Gastrocnemius medialis (tissue), 4 donors: ENCODE measurements around the gene FBXL13. TPM values are rescaled to one million over a fixed set of nuclear protein-coding genes. Genes with fewer than 3 reads are reported as not detected.

Experiments
- ATAC-seq, 2 donors: fragments of 150-250 bp; one replicate each; pipeline ENCODE4 v1.9.1; 2016
- DNase-seq, 2 donors: peaks; one replicate each; pipeline ENCODE4 v3.0.0-alpha.2; 2019
- H3K27ac ChIP-seq, 4 donors: fragments of 200-600 bp; sonication (generic); 1 replicate in 1 of 4; 2 replicates in 3 of 4; pipeline ENCODE4 v1.5.1; 2016 to 2018; ENCODE audit warnings: mild to moderate bottlenecking in 2 of 4, moderate library complexity in 1 of 4
- H3K27me3 ChIP-seq, 3 donors: fragments of 200-600 bp; sonication (generic) in 2 of 3; 1 replicate in 1 of 3; 2 replicates in 2 of 3; pipeline versions ENCODE4 v1.5.1 to v1.6.0; 2016 to 2019; ENCODE audit warnings: mild to moderate bottlenecking in 1 of 3, moderate library complexity in 1 of 3
- H3K36me3 ChIP-seq, 2 donors: fragments of 200-600 bp; sonication (generic) in 1 of 2; one replicate each; pipeline ENCODE4 v1.5.1; 2017 to 2018
- H3K4me1 ChIP-seq, 2 donors: fragments of 200-600 bp; sonication (generic) in 1 of 2; one replicate each; pipeline ENCODE4 v1.5.1; 2016 to 2017; ENCODE audit warnings: mild to moderate bottlenecking in 2 of 2
- H3K4me3 ChIP-seq, 4 donors: fragments of 200-600 bp; sonication (generic) in 3 of 4; 1 replicate in 1 of 4; 2 replicates in 3 of 4; pipeline ENCODE4 v1.5.1; 2016 to 2019; ENCODE audit warnings: mild to moderate bottlenecking in 2 of 4
- H3K9me3 ChIP-seq, 3 donors: fragments of 200-600 bp; sonication (generic) in 2 of 3; 1 replicate in 1 of 3; 2 replicates in 2 of 3; pipeline ENCODE4 v1.5.1; 2016 to 2019
- CTCF ChIP-seq, 5 experiments: fragments of 450-650 bp in 3 of 5; fragments of 200-600 bp in 2 of 5; sonication (generic) in 2 of 5; IDR thresholded peaks in 4 of 5; conservative IDR thresholded peaks in 1 of 5; 1 replicate in 4 of 5; 2 replicates in 1 of 5; pipeline ENCODE4 v1.5.1; 2016 to 2019; ENCODE audit warnings: antibody characterized with exemption in 5 of 5, mild to moderate bottlenecking in 3 of 5, moderate library complexity in 3 of 5
- POLR2A ChIP-seq, 2 donors: fragments of 450-650 bp; IDR thresholded peaks; one replicate each; pipeline ENCODE4 v1.6.1; 2017; ENCODE audit warnings: antibody characterized with exemption in 2 of 2, mild to moderate bottlenecking in 2 of 2, moderate library complexity in 2 of 2
- in situ Hi-C, 4 donors: fragments of 200-750 bp; cut with MboI; loops; one replicate each; pipeline versions ENCODE4 v1.15.0 to v1.8.0; 2017; ENCODE audit warnings: low sequenced_read_pairs in 4 of 4
- intact Hi-C: fragments of 100-400 bp; cut with DNase I; formaldehyde crosslinking; loops from one replicate; pipeline ENCODE4 v1.15.1; 2023; ENCODE audit warnings: low total_unique reads
- total RNA-seq, 4 donors: library from RNA; depleted of rRNA; stranded (reverse); fragments of >200 nt; gene quantifications; one replicate each; pipeline versions ENCODE4 v1.1.0 to v1.2.3, GENCODE V29; 2016

The FBXL13 gene
- total RNA-seq, 4 donors from 2014 or later: 0.26 TPM; not detected in 3

GRCh38 chr7:102823390-102824119 is 251.0 kb downstream of the FBXL13 start:
- no peak for ATAC-seq
- in situ Hi-C loops (no loop called here), intact Hi-C loops (no loop called here)
- H3K9me3 ChIP-seq: no peaks in the 10 kb centered on the region
- no peak for DNase-seq
- TF ChIP-seq CTCF (IDR thresholded peaks at IDR 0.05 in 4 of 5, conservative IDR thresholded peaks at IDR 0.05 in 1 of 5) (no peak), POLR2A (IDR thresholded peaks at IDR 0.05) (no peak)
- no peaks in the 10 kb centered on the region for H3K4me1 ChIP-seq
- peaks cover 0 to 12% of the 10 kb centered on the region in 2 donors for H3K36me3 ChIP-seq
- H3K4me3 ChIP-seq: no peak overlapping the region
- no peaks in the 10 kb centered on the region for H3K27me3 ChIP-seq
- no peak overlapping the region for H3K27ac ChIP-seq

- Histone ChIP-seq H3K4me3 (no peak overlapping the region), H3K27ac (no peak overlapping the region)
- in situ Hi-C loops: no loop called here
Observed at GRCh38 chr7:102821994-102822747, 252.4 kb downstream of the FBXL13 start.

GRCh38 chr7:102819151-102819550 is 255.4 kb downstream of the FBXL13 start:
- in situ Hi-C loops (no loop called here), intact Hi-C loops (no loop called here)
- TF ChIP-seq POLR2A (IDR thresholded peaks at IDR 0.05) (no peak), CTCF (IDR thresholded peaks at IDR 0.05 in 4 of 5, conservative IDR thresholded peaks at IDR 0.05 in 1 of 5) (no peak)
- H3K27me3 ChIP-seq: no peaks in the 10 kb centered on the region
- DNase-seq (no peak), ATAC-seq (no peak)
- no peak overlapping the region for H3K4me3 ChIP-seq
- no peak overlapping the region for H3K27ac ChIP-seq
- H3K9me3 ChIP-seq: no peaks in the 10 kb centered on the region
- peaks cover 0 to 3% of the 10 kb centered on the region in 2 donors for H3K4me1 ChIP-seq
- peaks cover 0 to 7% of the 10 kb centered on the region in 2 donors for H3K36me3 ChIP-seq

More at GRCh38 chr7:102821994-102822747, 252.4 kb downstream of the FBXL13 start:
- peaks cover 0 to 11% of the 10 kb centered on the region in 2 donors for H3K36me3 ChIP-seq
- H3K27me3 ChIP-seq: no peaks in the 10 kb centered on the region
- no peak for TF ChIP-seq CTCF (IDR thresholded peaks at IDR 0.05 in 4 of 5, conservative IDR thresholded peaks at IDR 0.05 in 1 of 5)
- no peak for TF ChIP-seq POLR2A (IDR thresholded peaks at IDR 0.05)
- DNase-seq: no peak
- intact Hi-C loops: no loop called here
- H3K4me1 ChIP-seq: no peaks in the 10 kb centered on the region
- no peaks in the 10 kb centered on the region for H3K9me3 ChIP-seq
- ATAC-seq: no peak

- Histone ChIP-seq H3K27ac (no peak overlapping the region), H3K9me3 (no peaks in the 10 kb centered on the region), H3K27me3 (no peaks in the 10 kb centered on the region), H3K4me1 (peaks cover 0 to 3% of the 10 kb centered on the region in 2 donors), H3K36me3 (peaks cover 0 to 7% of the 10 kb centered on the region in 2 donors), H3K4me3 (no peak overlapping the region)
- in situ Hi-C loops (no loop called here), intact Hi-C loops (no loop called here)
- DNase-seq (no peak), ATAC-seq (no peak)
- TF ChIP-seq POLR2A (IDR thresholded peaks at IDR 0.05): no peak
- TF ChIP-seq CTCF (IDR thresholded peaks at IDR 0.05 in 4 of 5, conservative IDR thresholded peaks at IDR 0.05 in 1 of 5): no peak
Observed at GRCh38 chr7:102817616-102818573, 256.7 kb downstream of the FBXL13 start.
